Measurements from ENCODE around the gene WDR91. TPM values are rescaled to one million over a fixed set of nuclear protein-coding genes. Genes with fewer than 3 reads are reported as not detected.
A peak's percentile ranks its signal among the peaks of the same experiment; 100 is the strongest.

Gene WDR91
- 66.7 TPM for total RNA-seq

DNA sequence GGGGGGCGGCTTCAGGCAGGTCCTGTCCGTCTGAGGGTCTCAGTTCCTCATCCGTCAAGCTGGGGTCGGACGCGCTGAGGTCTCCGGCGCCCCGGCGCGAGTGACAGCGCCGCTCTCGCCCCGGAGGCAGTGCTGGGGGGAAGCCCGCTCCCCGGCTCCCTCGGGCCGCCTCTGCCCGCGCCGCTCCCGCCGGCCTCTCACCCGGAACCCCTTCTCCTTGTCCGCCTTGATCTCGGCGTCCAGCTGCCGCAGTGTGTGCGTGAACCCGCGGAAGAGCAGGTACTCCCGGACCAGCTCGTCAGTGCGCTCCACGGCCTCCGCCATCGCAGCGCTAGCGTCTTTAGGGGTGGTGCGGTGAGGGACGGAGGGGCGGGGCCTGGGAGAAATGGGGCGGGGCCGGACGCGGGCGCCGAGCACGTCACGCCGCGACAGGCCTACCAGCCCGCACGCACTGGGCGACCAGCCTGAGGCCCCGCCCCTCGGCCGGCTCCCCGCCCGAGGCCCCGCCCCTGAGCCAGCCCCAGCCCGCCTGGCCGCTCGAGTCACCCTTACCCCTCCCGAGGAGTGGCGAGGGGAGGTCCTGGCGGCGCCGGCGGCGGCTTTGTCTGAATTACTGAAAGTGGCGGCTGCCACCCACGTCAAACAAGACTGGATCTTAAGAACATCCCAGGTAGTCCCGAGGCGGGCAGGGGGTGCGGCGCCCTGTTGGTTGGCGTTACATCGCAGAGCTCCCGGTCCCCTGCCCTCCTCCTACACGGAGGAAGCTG, at the start of gene WDR91:
Gene WDR91 (minus strand): TSS at position 348 of the 767 bp plus-strand sequence. CDS start 24 bp downstream, at position 324.
- peak within 1 kb of the TSS; percentile 93 to 94 for H3K27ac ChIP-seq
- no peaks in the 10 kb centered on the region for H3K27me3 ChIP-seq
- peaks cover 0 to 4% of the 10 kb centered on the region in 2 donors for H3K36me3 ChIP-seq
- H3K9me3 ChIP-seq, result no peaks in the 10 kb centered on the region
- peak; percentile 89 to 98 for DNase-seq (ENCODE audit: low spot score in 2 of 2)
- TF ChIP-seq, protein P1, sequence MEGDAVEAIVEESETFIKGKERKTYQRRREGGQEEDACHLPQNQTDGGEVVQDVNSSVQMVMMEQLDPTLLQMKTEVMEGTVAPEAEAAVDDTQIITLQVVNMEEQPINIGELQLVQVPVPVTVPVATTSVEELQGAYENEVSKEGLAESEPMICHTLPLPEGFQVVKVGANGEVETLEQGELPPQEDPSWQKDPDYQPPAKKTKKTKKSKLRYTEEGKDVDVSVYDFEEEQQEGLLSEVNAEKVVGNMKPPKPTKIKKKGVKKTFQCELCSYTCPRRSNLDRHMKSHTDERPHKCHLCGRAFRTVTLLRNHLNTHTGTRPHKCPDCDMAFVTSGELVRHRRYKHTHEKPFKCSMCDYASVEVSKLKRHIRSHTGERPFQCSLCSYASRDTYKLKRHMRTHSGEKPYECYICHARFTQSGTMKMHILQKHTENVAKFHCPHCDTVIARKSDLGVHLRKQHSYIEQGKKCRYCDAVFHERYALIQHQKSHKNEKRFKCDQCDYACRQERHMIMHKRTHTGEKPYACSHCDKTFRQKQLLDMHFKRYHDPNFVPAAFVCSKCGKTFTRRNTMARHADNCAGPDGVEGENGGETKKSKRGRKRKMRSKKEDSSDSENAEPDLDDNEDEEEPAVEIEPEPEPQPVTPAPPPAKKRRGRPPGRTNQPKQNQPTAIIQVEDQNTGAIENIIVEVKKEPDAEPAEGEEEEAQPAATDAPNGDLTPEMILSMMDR (IDR thresholded peaks at IDR 0.05), result no peak
- H3K4me3 ChIP-seq, result peak within 1 kb of the TSS; percentile 77 to 87
- H3K4me1 ChIP-seq, result peaks cover 0 to 19% of the 10 kb centered on the region in 2 donors
- intact Hi-C loops (cut with DNase I), result loop anchor here (1.0 to 5.0 kb wide), 9 partner anchors 41 to 779 kb away; partner anchors contain the start of genes BPGM, CYREN, FAM180A and NUP205

DNA sequence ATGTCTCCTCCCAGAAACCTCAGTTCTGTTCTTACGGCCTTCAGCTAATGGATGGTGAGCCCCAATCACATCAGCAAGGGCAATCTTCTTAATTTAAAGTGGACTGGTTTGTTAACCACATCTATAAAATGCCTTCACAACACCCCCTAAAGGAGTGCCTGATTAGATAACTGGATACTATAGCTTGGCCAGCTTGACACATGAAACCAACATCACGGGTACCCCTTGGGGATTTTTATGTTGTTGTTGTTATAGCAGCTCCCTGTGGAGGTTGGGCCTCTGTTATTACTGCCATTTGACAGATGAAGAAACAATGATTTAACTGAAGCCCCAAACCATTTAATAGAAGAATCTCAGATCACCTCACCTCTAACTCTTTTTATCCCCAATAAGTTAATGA, 49.1 kb upstream of the WDR91 start:
- peak in 1 of 2 donors; percentile 9 for DNase-seq (ENCODE audit: low spot score in 2 of 2)
- Histone ChIP-seq H3K4me1 (peaks cover 0 to 6% of the 10 kb centered on the region in 2 donors), H3K27ac (no peak overlapping the region), H3K4me3 (no peak overlapping the region), H3K27me3 (no peaks in the 10 kb centered on the region), H3K36me3 (no peaks in the 10 kb centered on the region), H3K9me3 (peaks cover 0 to under 1% of the 10 kb centered on the region in 2 donors)
- TF ChIP-seq, protein P1 (IDR thresholded peaks at IDR 0.05), result no peak
- intact Hi-C loops (cut with DNase I), result no loop called here

DNA sequence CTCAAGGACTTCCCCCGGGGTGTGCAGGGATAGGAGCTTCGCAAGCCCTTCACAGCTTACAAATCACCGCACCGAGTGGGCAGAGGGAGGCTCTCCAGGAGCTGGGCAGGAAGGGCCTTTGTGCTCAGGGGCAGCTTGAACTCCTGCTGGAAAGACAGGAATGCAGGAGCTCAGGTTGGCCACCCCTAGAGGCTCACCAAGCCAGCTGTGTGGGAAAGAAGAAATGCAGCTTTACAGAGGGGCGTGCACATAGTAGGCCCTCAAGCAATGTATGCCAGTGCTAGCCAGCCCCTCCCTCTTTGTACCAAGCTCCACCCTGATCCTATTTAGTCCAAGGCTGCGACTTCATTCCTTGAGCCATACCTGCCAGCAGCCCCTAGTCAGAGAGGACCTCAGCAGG, 48.4 kb upstream of the WDR91 start:
- no peak overlapping the region for H3K4me3 ChIP-seq
- TF ChIP-seq, protein P1 (IDR thresholded peaks at IDR 0.05), result no peak
- H3K27ac ChIP-seq, result no peak overlapping the region

DNA sequence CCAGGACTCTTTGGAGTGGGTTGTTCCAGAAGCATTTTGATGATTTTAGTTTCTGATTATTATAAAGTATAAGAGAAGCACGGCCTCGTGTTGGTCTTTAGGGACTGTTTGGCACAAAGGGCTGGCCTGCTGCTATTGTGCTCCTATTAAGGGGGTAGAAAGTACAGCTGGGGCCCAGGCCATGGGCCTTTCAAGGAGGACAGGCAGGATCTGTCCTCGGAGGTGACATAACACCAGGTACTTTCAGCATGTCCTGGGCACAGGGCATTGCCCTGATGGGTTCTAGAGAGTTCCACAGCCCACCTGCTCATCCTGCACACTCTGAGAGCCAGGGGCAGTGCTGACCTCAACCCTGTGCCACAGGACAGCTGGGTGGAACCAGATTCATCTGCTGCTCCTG, 47.3 kb upstream of the WDR91 start:
- H3K4me1 ChIP-seq, result peaks cover 7 to 19% of the 10 kb centered on the region in 2 donors
- H3K9me3 ChIP-seq, result no peaks in the 10 kb centered on the region
- no peak overlapping the region for H3K4me3 ChIP-seq
- H3K27ac ChIP-seq, result no peak overlapping the region
- H3K36me3 ChIP-seq, result no peaks in the 10 kb centered on the region
- DNase-seq (ENCODE audit: low spot score in 2 of 2), result peak in 1 of 2 donors; percentile 49
- TF ChIP-seq, protein P1 (IDR thresholded peaks at IDR 0.05), result no peak
- intact Hi-C loops (cut with DNase I), result no loop called here
- no peaks in the 10 kb centered on the region for H3K27me3 ChIP-seq

More for the DNA sequence above, 48.4 kb upstream of the WDR91 start:
- intact Hi-C loops (cut with DNase I), result no loop called here
- peak in 1 of 2 donors; percentile 28 for DNase-seq (ENCODE audit: low spot score in 2 of 2)
- no peaks in the 10 kb centered on the region for H3K36me3 ChIP-seq
- H3K27me3 ChIP-seq, result no peaks in the 10 kb centered on the region
- peaks cover under 1 to 10% of the 10 kb centered on the region in 2 donors for H3K4me1 ChIP-seq
- H3K9me3 ChIP-seq, result no peaks in the 10 kb centered on the region

DNA sequence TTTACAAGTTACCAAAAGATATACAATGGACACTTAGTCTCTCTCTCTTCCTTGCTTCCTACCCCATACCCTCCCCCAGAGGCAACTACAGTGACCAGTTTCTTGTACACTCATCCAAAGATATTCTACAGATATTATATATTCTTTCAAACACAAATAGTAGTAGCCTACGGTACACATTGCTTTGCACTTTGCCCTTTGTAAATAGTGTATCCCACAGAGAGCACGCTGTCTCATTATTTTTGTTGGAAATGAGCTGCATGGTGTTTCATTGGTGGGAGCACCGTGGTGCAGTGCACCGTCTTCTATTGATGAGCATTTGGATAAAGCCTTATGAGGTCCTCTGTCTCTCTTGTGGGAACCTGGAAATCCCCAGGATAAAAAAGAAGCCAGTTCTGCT, 46.5 kb upstream of the WDR91 start:
- TF ChIP-seq, protein P1 (IDR thresholded peaks at IDR 0.05), result no peak
- Histone ChIP-seq H3K27ac (no peak overlapping the region), H3K36me3 (no peaks in the 10 kb centered on the region), H3K4me1 (peaks cover 11 to 26% of the 10 kb centered on the region in 2 donors), H3K9me3 (no peaks in the 10 kb centered on the region), H3K4me3 (no peak overlapping the region), H3K27me3 (no peaks in the 10 kb centered on the region)
- intact Hi-C loops (cut with DNase I), result no loop called here
- DNase-seq (ENCODE audit: low spot score in 2 of 2), result peak in 1 of 2 donors; percentile 15
